ENCODE data around the gene CDH5. TPM values are rescaled to one million over a fixed set of nuclear protein-coding genes. Genes with fewer than 3 reads are reported as not detected.

CDH5 gene
- total and polyA plus RNA-seq, 2 donors from 2014 or later: 13.9 to 41.3 TPM

- no peak for DNase-seq
- Histone ChIP-seq H3K9me3 (ENCODE audit: control insufficient read depth in 2 of 3, insufficient read depth in 1 of 3, low read length in 3 of 3) (no peaks in the 10 kb centered on the region), H3K27me3 (ENCODE audit: control insufficient read depth, insufficient read depth, low read length) (peaks cover 29% of the 10 kb centered on the region), H3K36me3 (ENCODE audit: control insufficient read depth in 2 of 3, insufficient read depth in 3 of 3, low read length in 3 of 3) (no peaks in the 10 kb centered on the region), H3K9ac (ENCODE audit: low read length in 3 of 3) (no peak overlapping the region), H3K27ac (ENCODE audit: low read depth in 2 of 2, low read length in 2 of 2) (no peak overlapping the region), H3K4me1 (ENCODE audit: control insufficient read depth in 2 of 3, insufficient read depth in 2 of 3, low read depth in 1 of 3, low read length in 3 of 3) (peaks cover 0 to 11% (median 0%) of the 10 kb centered on the region in 3 donors), H3K4me3 (ENCODE audit: low read length in 3 of 3) (no peak overlapping the region)
- FAIRE-seq: no peak
- intact Hi-C loops (cut with DNase I): no loop called here
- no peak for TF ChIP-seq CTCF (IDR thresholded peaks at IDR 0.05; ENCODE audit: borderline replicate concordance, extremely low read depth, insufficient read depth)
These were observed 62.9 kb downstream of the CDH5 start for GRCh38 chr16:66429290-66429962.

GRCh38 chr16:66430214-66430613, 63.7 kb downstream of the CDH5 start:
- intact Hi-C loops (cut with DNase I): no loop called here
- Histone ChIP-seq H3K9ac (ENCODE audit: low read length in 3 of 3) (no peak overlapping the region), H3K27ac (ENCODE audit: low read depth in 2 of 2, low read length in 2 of 2) (no peak overlapping the region), H3K36me3 (ENCODE audit: control insufficient read depth in 2 of 3, insufficient read depth in 3 of 3, low read length in 3 of 3) (no peaks in the 10 kb centered on the region), H3K4me1 (ENCODE audit: control insufficient read depth in 2 of 3, insufficient read depth in 2 of 3, low read depth in 1 of 3, low read length in 3 of 3) (peaks cover 0 to 11% (median 0%) of the 10 kb centered on the region in 3 donors), H3K9me3 (ENCODE audit: control insufficient read depth in 2 of 3, insufficient read depth in 1 of 3, low read length in 3 of 3) (no peaks in the 10 kb centered on the region), H3K4me3 (ENCODE audit: low read length in 3 of 3) (no peak overlapping the region), H3K27me3 (ENCODE audit: control insufficient read depth, insufficient read depth, low read length) (peaks cover 29% of the 10 kb centered on the region)
- no peak for FAIRE-seq
- no peak for TF ChIP-seq CTCF (IDR thresholded peaks at IDR 0.05; ENCODE audit: borderline replicate concordance, extremely low read depth, insufficient read depth)
- DNase-seq: no peak

GRCh38 chr16:66431760-66432159, 65.3 kb downstream of the CDH5 start:
- H3K9me3 ChIP-seq (ENCODE audit: control insufficient read depth in 2 of 3, insufficient read depth in 1 of 3, low read length in 3 of 3): no peaks in the 10 kb centered on the region
- no peaks in the 10 kb centered on the region for H3K36me3 ChIP-seq (ENCODE audit: control insufficient read depth in 2 of 3, insufficient read depth in 3 of 3, low read length in 3 of 3)
- intact Hi-C loops (cut with DNase I): no loop called here
- H3K4me3 ChIP-seq (ENCODE audit: low read length in 3 of 3): no peak overlapping the region
- H3K9ac ChIP-seq (ENCODE audit: low read length in 3 of 3): no peak overlapping the region
- H3K27ac ChIP-seq (ENCODE audit: low read depth in 2 of 2, low read length in 2 of 2): no peak overlapping the region
- no peak for DNase-seq
- H3K4me1 ChIP-seq (ENCODE audit: control insufficient read depth in 2 of 3, insufficient read depth in 2 of 3, low read depth in 1 of 3, low read length in 3 of 3): peaks cover 0 to 7% (median 0%) of the 10 kb centered on the region in 3 donors
- no peak for FAIRE-seq
- no peak for TF ChIP-seq CTCF (IDR thresholded peaks at IDR 0.05; ENCODE audit: borderline replicate concordance, extremely low read depth, insufficient read depth)
- H3K27me3 ChIP-seq (ENCODE audit: control insufficient read depth, insufficient read depth, low read length): peaks cover 20% of the 10 kb centered on the region

Measured in kidney (tissue), 14 donors.